ENCODE results near the gene VAMP8.

VAMP8 gene

GRCh38 chr2:85547089-85547858 is 30.1 kb upstream of the VAMP8 start:
- H3K4me3 ChIP-seq (ENCODE audit: severe bottlenecking): no peak overlapping the region
- peaks cover 25% of the 10 kb centered on the region for H3K4me1 ChIP-seq (ENCODE audit: insufficient read depth, poor library complexity, severe bottlenecking)
- peak overlapping the region; percentile 86 for H3K27ac ChIP-seq (ENCODE audit: poor library complexity, severe bottlenecking)
- no peak for TF ChIP-seq CTCF (IDR thresholded peaks at IDR 0.05; ENCODE audit: poor library complexity, severe bottlenecking)
- no peaks in the 10 kb centered on the region for H3K27me3 ChIP-seq (ENCODE audit: insufficient read depth, poor library complexity, severe bottlenecking)
- DNase-seq (ENCODE audit: low spot score): no peak
- no peaks in the 10 kb centered on the region for H3K9me3 ChIP-seq (ENCODE audit: severe bottlenecking)
- H3K36me3 ChIP-seq (ENCODE audit: low read depth): peaks cover 75% of the 10 kb centered on the region
- no peak; the same call in 2 of the 3 replicates for ATAC-seq (ENCODE audit: low read depth)

- no peak for ATAC-seq (ENCODE audit: low read depth)
- no peak for DNase-seq (ENCODE audit: low spot score)
- Histone ChIP-seq H3K4me1 (ENCODE audit: insufficient read depth, poor library complexity, severe bottlenecking) (peaks cover 17% of the 10 kb centered on the region), H3K36me3 (ENCODE audit: low read depth) (peaks cover 74% of the 10 kb centered on the region), H3K27ac (ENCODE audit: poor library complexity, severe bottlenecking) (peak overlapping the region; percentile 86), H3K9me3 (ENCODE audit: severe bottlenecking) (no peaks in the 10 kb centered on the region), H3K27me3 (ENCODE audit: insufficient read depth, poor library complexity, severe bottlenecking) (no peaks in the 10 kb centered on the region), H3K4me3 (ENCODE audit: severe bottlenecking) (no peak overlapping the region)
- no peak for TF ChIP-seq CTCF (IDR thresholded peaks at IDR 0.05; ENCODE audit: poor library complexity, severe bottlenecking)
Observed at GRCh38 chr2:85547859-85548607, 29.4 kb upstream of the VAMP8 start.

- ATAC-seq (ENCODE audit: low read depth): no peak
- no peaks in the 10 kb centered on the region for H3K9me3 ChIP-seq (ENCODE audit: severe bottlenecking)
- no peak for DNase-seq (ENCODE audit: low spot score)
- peaks cover 17% of the 10 kb centered on the region for H3K4me1 ChIP-seq (ENCODE audit: insufficient read depth, poor library complexity, severe bottlenecking)
- H3K27me3 ChIP-seq (ENCODE audit: insufficient read depth, poor library complexity, severe bottlenecking): no peaks in the 10 kb centered on the region
- H3K36me3 ChIP-seq (ENCODE audit: low read depth): peaks cover 71% of the 10 kb centered on the region
- no peak overlapping the region for H3K4me3 ChIP-seq (ENCODE audit: severe bottlenecking)
- H3K27ac ChIP-seq (ENCODE audit: poor library complexity, severe bottlenecking): peak overlapping the region; percentile 86
- no peak for TF ChIP-seq CTCF (IDR thresholded peaks at IDR 0.05; ENCODE audit: poor library complexity, severe bottlenecking)
Observed at GRCh38 chr2:85548608-85548900, 28.8 kb upstream of the VAMP8 start.

- Histone ChIP-seq H3K4me1 (ENCODE audit: insufficient read depth, poor library complexity, severe bottlenecking) (peaks cover 17% of the 10 kb centered on the region), H3K9me3 (ENCODE audit: severe bottlenecking) (no peaks in the 10 kb centered on the region), H3K4me3 (ENCODE audit: severe bottlenecking) (no peak overlapping the region), H3K27ac (ENCODE audit: poor library complexity, severe bottlenecking) (peak overlapping the region; percentile 86), H3K27me3 (ENCODE audit: insufficient read depth, poor library complexity, severe bottlenecking) (no peaks in the 10 kb centered on the region), H3K36me3 (ENCODE audit: low read depth) (peaks cover 71% of the 10 kb centered on the region)
- ATAC-seq (ENCODE audit: low read depth) (no peak), DNase-seq (ENCODE audit: low spot score) (no peak)
- no peak for TF ChIP-seq CTCF (IDR thresholded peaks at IDR 0.05; ENCODE audit: poor library complexity, severe bottlenecking)
Observed at GRCh38 chr2:85549095-85549494, 28.3 kb upstream of the VAMP8 start.

- H3K27me3 ChIP-seq (ENCODE audit: insufficient read depth, poor library complexity, severe bottlenecking): no peaks in the 10 kb centered on the region
- no peaks in the 10 kb centered on the region for H3K9me3 ChIP-seq (ENCODE audit: severe bottlenecking)
- peak overlapping the region; percentile 86 for H3K27ac ChIP-seq (ENCODE audit: poor library complexity, severe bottlenecking)
- H3K36me3 ChIP-seq (ENCODE audit: low read depth): peaks cover 71% of the 10 kb centered on the region
- TF ChIP-seq CTCF (IDR thresholded peaks at IDR 0.05; ENCODE audit: poor library complexity, severe bottlenecking): no peak
- H3K4me3 ChIP-seq (ENCODE audit: severe bottlenecking): no peak overlapping the region
- ATAC-seq (ENCODE audit: low read depth) (peak; percentile 35), DNase-seq (ENCODE audit: low spot score) (no peak)
- H3K4me1 ChIP-seq (ENCODE audit: insufficient read depth, poor library complexity, severe bottlenecking): peaks cover 17% of the 10 kb centered on the region
Observed at GRCh38 chr2:85549826-85550225, 27.6 kb upstream of the VAMP8 start.

All from RWPE2 (cell line).